ENCODE results near the gene STK16.
A peak's percentile ranks its signal among the peaks of the same experiment; 100 is the strongest.
"Not testable (repeated sequence)": the region's sequence is repeated elsewhere in the genome, so short reads cannot be mapped to it uniquely, and the experiment has no call there.

STK16 gene

DNA sequence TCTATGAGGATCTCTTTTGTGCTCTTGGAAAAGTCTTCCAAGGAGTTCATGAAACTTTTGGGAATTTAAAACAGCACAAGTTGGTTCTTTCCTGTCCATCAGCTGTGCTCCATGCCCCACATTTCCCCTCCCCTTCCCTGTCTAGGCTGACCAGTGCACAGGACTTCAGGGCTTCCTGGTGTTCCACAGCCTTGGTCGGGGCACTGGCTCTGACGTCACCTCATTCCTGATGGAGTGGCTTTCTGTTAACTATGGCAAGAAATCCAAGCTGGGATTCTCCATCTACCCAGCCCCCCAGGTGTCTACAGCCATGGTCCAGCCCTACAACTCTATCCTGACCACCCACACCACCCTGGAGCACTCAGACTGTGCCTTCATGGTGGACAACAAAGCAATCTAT, 25.7 kb downstream of the STK16 start:
- no peak for DNase-seq (ENCODE audit: low spot score)

DNA sequence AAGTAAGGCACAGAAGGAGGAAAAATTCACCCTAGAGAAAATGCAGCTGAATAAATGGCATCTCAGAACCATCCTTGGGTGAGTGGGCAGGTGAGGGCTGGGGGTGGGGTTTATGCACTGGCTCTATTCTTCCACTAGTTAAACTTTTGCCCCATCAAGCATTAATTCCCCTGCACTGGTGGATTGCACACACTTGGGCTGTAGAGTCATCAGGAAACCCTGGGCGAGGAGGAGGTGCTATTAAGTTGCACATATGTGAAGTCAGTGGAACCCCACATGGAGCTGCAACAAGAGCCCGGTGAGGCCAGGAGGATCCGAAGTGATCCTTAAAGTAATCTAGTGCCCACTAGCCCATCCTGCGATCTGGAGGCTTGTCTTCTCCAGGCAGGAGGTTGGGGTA, 27.1 kb downstream of the STK16 start:
- DNase-seq (ENCODE audit: low spot score), result no peak

- no peak for DNase-seq (ENCODE audit: low spot score)
Observed at GRCh38 chr2:219272995-219273394, 27.7 kb downstream of the STK16 start.

- DNase-seq (ENCODE audit: low spot score), result no peak
Observed at GRCh38 chr2:219273937-219274336, 28.7 kb downstream of the STK16 start.

- DNase-seq (ENCODE audit: low spot score), result no peak
Observed at GRCh38 chr2:219274361-219274921, 29.2 kb downstream of the STK16 start.

- peak; percentile 88 for DNase-seq (ENCODE audit: low spot score)
Observed at GRCh38 chr2:219277703-219278654, 32.7 kb downstream of the STK16 start.

DNA sequence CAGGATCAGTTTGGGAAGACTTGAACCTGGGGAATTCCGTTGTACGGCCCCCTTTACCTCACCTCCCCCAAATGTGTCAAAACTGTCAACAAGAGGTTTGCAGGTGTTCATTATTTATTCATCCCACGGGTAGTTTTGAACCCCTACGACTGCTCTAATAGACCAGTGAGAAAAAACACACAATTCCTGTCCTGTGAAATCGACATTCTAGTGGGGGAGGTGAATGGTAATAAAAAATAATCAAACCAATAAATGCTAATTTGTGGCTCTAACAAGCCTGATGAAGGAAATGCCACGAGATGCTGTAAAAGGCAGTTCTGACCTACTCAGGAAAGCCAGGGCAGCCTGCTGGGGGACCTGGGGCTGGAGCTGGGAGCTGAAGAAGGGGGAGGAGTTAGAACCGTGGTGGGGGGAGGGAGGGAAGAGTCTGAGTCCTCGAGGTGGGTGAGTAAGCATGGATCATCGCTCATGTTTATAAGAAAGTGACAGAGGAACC, 33.4 kb downstream of the STK16 start:
- DNase-seq (ENCODE audit: low spot score), result no peak

DNA sequence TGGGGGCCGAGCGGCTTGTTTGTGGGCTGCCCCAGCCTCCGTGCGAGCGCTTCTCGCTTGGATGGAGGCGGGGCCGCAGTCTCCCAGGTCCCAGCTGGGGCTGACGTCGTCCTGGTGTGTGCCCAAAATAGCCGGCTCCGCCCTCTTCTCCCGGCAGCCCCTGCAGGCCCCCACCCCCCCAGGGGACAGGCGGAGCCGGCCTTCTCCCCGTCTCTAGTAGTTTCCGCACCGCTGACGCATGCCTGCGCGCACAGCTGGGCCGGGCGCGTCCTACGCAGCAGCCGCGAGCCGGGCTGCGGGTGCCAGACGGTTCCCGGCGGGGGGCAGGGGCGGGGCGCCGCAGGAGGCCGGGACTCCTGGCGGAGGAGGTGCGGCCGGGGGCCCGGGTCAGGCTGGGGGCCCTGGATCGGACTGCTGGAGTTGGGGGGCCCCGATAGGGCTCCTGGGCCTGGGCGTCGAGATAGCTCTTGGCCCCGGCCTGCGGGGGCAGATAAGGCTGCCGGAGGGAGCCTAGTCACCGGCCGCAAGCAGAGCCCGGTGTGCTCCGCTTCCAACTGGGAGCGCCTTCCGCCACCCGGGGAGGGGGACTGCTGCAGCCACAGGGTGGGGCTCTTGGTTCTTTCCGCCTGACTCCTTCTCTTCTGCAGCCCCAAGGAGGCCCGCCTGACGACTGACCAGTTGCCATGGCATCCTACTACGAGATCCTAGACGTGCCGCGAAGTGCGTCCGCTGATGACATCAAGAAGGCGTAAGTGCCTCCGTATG, 34.1 kb downstream of the STK16 start, which contains the start of gene DNAJB2:
DNAJB2 (plus strand) TSS at position 216 of the 765 bp plus-strand sequence; CDS start at position 684, 468 bp downstream.
- DNase-seq (ENCODE audit: low spot score), result peak; percentile 98

GRCh38 chr2:219279916-219280516, 34.7 kb downstream of the STK16 start:
- DNase-seq (ENCODE audit: low spot score), result no peak

DNA sequence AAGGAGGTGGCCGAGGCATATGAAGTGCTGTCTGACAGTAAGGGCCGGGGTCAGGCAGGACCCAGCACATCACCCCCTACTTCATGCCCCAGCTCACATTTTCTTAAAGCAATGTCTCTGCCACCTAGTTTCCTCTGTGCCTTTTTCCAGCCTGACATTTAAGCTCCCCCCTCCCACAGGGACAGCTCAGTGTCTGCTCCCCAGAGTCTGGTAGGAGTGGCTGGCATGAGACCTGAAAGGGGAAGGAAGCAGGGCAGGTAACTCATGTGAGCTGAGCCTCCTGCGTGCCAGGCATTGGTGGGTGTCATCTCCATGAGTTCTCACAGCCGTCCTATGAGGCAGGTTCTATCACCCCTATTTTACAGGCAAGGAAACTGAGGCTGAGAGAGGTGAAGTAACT, 35.4 kb downstream of the STK16 start:
- DNase-seq (ENCODE audit: low spot score), result no peak

DNA sequence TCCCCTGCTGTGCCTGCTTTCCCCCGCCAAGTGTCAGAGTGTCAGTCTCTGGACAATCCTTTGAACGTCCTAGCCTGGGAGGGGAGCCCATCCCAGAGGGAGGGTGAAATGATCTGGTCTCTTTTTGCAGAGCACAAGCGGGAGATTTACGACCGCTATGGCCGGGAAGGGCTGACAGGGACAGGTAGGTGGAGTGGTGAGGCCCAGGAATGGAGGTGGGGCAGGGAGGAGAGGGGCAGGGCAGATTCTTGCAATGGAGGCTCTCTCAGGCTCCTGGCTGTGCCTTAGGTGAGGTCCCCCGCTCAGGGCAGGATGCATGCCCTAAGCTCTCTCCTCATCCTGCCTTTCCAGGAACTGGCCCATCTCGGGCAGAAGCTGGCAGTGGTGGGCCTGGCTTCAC, 36.3 kb downstream of the STK16 start:
- DNase-seq (ENCODE audit: low spot score), result no peak

- peak; percentile 85 for DNase-seq (ENCODE audit: low spot score)
Observed at GRCh38 chr2:219282375-219282774, 37.1 kb downstream of the STK16 start.

GRCh38 chr2:219282943-219283581, 37.8 kb downstream of the STK16 start:
- DNase-seq (ENCODE audit: low spot score), result no peak

DNA sequence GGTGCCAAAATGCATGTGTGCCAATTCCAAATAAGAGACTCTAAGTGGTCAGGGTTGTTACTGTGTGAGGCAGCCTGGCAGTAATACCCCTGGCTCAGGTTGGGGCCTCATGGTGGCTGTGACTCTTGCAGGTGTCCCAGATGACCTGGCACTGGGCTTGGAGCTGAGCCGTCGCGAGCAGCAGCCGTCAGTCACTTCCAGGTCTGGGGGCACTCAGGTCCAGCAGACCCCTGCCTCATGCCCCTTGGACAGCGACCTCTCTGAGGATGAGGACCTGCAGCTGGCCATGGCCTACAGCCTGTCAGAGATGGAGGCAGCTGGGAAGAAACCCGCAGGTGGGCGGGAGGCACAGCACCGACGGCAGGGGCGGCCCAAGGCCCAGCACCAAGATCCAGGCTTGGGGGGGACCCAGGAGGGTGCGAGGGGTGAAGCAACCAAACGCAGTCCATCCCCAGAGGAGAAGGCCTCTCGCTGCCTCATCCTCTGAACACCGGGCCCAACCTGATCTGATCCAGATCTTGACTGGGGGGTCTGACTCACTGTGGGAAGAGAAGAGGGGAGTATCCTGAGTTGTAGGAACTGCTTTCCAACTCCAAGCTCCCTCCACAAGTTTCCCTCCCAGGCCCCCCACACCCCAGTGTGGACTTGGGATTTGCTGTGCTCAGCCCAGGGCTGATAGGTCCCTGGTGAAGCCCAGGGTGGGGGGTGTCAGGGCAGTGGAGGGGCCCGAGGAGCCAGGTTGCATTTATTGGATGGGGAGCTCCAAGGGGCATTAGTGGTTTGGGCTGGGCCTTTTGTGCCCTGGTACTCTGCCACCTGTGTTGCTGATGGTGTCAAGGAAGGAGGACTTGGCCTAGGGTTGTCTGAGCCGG, 39.5 kb downstream of the STK16 start:
- no peak for DNase-seq (ENCODE audit: low spot score)

DNA sequence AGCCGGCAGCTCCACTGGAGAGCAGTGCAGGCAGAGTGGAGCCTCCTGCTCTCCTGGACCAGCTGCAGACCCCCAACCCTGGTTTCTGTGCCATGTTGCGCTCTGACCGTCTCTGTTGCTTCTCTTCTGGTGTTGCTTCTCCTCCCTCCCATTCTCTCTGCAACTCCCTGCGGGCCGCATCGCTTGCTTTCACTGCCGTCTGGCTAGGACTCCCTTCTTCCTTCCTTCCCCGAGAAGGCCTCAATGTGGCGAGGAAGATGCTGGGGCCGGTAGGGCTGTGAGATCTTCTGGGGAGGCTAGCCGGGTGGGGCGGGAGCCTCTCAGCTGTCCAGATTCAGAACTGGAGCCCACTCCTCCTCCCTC, 40.1 kb downstream of the STK16 start:
- DNase-seq (ENCODE audit: low spot score), result no peak

- DNase-seq (ENCODE audit: low spot score), result peak; percentile 78
Observed at GRCh38 chr2:219285894-219286425, 40.7 kb downstream of the STK16 start.

DNA sequence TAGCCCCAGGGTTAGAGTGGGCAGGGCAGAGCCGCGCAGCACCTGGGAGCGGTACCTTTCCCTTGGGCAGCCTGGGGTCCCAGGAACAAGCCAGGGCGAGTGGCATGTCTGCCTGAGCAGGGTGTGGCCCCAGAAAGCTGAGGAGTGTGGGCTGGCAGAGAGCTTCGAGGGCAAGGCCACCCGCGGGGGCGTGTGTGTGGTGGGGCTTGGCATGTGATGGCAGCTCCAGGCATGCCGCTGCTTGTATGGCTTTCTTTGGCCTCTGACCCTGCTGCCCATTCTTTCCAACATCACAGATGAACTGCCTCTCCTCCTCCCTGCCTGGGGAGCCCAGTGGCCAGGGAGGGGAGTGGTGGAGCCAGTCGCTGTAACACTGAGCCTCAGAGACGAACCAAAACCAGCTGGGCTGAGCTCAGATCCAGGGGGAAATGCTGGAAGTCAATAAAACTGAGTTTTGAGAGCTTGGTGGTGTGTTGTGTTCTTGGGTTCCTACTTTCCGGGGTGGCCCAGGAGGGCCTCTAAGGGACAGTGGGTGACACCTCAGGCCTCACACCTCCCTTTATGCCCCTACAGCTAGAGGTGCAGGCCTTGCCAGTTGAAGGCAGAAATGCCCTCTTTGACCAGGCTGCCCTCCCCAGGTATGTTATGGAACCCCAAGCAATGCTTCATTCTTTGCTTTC, 41.3 kb downstream of the STK16 start:
- DNase-seq (ENCODE audit: low spot score), result no peak

GRCh38 chr2:219287116-219287440, 41.8 kb downstream of the STK16 start:
- not testable (repeated sequence) for DNase-seq (ENCODE audit: low spot score)

GRCh38 chr2:219287580-219288265, 42.4 kb downstream of the STK16 start:
- no peak for DNase-seq (ENCODE audit: low spot score)

Measured in putamen (tissue), 1 donor.